ENCODE measurements around the gene NPW. TPM values are rescaled to one million over a fixed set of nuclear protein-coding genes. Genes with fewer than 3 reads are reported as not detected.

The NPW gene
- total RNA-seq, 1 experiment from 2014 or later: not detected

DNA sequence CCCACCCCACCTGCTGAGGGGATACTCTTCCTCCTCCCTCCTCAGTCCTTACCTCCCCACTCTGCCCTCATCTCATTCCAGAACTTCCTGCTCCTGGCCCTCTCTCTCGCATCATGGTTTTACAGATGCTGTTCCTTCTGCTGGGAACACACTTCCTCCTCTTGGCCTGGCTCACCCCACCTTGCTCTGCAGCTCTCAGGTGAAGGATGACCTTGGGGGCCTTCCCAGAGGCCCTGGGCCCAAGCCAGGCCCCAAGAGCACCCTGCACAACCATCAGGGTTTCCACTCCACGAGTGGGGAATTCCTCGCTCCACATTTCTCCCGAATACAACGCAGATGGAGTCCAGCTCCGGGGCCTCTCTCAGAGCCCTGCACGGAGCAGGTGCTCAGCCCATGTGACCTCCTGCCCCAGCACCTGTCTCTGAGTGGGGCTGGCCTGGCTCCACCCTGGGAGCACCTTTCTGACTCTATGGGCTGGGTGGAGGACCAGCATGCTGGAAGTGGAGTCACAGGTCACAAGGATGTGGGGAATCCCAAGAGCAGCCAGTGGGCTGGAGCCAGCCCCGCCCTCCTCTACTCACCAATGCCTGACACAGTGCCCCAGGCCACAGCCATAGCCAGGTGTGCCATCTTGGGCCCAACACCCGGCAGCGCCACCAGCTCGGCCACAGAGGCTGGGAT, 23.5 kb downstream of the NPW start:
- DNase-seq (ENCODE audit: low spot score): no peak
- in situ Hi-C loops (cut with HindIII; ENCODE audit: low sequenced_read_pairs): no loop called here

DNA sequence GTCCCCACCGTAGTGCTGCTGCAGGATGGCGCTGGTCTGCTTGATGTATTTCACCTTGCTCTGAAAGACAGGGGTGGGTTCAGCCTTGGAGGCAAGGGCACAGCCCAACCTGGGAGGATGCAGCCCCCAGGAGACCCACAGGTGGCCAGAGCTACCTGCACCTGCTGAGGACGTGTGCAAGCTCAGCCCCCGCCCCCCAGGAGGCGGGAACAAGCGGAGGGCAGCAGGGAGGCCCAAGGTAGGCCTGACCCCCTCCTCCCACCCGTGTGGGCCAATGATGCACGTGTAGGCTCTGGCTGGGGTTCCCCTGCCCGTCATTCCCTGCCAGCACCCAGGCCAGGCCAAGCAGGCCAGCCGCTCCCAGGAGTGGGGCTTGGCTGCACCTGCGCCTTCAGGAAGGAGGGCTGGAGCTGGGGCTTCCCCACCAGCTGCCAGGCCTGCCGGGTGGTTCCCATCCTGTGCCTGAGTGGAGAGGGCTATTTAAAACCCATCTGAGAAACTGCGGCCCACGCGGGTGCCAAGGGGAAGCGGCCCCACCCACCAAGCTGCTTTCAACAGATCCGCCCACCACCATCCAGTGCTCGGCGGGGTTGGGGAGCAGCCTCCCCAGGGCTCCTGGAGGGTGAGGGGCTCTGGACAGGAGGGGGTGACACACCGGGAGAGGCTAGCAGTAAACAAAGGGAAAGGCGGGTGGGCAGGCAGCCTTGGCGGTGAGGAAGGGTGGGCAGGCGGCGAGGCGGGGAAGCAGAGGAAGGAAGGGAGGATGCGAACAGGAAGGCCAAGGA, 24.3 kb downstream of the NPW start:
- in situ Hi-C loops (cut with HindIII; ENCODE audit: low sequenced_read_pairs): no loop called here
- DNase-seq (ENCODE audit: low spot score): peak; percentile 47

DNA sequence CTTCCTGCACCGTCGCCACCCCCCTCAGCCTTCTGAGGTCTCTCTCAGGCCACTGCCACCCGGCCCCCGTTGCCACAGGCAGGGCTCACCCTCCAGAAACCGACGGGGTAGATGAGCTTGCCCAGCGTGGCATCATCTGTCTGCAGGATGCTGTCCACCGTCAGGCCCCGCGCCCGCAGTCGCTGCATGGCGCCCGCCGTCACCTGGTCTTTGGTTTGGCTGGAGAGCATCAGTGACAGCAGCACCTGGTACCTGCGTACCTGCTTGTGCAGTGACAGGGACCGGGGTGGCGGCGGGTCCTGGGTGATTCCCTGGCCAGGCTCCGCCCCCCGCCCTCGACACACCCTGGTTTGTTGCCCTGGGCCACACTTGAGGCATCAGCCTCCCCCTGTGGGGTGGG, 25.0 kb downstream of the NPW start:
- in situ Hi-C loops (cut with HindIII; ENCODE audit: low sequenced_read_pairs): no loop called here

DNA sequence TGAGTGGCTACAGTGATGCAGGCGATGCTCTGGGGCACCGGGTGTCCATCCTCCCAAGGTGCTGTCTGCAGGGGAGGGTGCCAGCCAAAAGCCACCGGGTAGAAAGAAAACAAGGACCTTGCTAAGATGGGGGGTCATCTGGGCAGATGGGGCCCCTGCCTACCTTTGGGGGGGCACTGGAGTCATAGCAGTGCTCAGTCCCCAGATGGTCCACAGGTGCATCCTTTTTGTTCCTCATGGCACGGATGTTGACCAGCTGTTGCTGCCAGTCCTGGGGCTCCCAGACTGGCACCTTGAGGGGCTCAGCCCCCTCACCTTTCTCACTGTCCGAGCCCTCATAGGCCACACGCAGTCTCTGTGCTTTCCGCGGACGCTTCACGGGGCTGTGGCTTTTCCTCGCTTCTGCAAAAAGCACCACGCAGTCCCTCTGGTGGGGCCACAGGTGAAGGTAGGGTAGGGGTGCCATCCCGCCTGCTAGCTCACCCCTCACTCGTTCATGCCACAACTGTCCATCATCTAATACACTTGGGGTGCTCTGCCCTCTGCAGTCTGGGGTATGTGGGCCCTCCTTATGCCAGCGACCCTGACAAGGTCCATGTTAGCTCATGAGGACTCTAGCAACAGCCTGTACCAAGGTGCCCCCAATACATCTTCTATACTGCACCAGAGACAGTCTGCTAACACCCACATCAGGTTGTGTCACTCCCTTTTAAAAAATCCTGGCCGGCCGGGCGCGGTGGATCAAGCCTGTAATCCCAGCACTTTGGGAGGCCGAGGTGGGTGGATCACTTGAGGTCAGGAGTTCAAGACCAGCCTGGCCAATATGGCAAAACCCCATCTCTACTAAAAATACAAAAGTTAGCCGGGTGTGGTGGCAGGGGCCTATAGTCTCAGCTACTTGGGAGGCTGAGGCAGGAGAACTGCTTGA, 26.6 kb downstream of the NPW start:
- in situ Hi-C loops (cut with HindIII; ENCODE audit: low sequenced_read_pairs): no loop called here
- no peak for DNase-seq (ENCODE audit: low spot score)

More for the DNA sequence above, 25.0 kb downstream of the NPW start:
- no peak for DNase-seq (ENCODE audit: low spot score)

DNA sequence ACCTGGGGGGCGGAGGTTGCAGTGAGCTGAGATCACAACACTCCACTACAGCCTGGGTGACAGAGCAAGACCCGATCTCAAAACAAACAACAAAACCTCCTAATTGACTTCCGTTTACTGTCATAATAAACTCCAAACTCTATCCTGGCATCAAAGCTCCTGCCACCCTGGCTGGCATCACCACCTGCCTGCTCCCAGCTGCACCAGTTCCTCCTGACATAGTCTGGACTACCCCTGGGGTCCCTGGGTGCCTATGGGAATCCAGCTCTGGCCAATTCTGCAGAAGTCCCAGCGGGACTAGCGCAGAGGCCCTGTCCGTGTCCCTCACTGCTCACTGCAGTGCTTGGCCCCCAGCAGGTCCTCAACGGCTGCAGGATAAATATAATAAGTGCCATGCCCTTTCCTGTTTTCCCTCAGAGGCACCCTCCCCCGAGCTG, 27.3 kb downstream of the NPW start:
- no peak for DNase-seq (ENCODE audit: low spot score)
- in situ Hi-C loops (cut with HindIII; ENCODE audit: low sequenced_read_pairs): no loop called here

DNA sequence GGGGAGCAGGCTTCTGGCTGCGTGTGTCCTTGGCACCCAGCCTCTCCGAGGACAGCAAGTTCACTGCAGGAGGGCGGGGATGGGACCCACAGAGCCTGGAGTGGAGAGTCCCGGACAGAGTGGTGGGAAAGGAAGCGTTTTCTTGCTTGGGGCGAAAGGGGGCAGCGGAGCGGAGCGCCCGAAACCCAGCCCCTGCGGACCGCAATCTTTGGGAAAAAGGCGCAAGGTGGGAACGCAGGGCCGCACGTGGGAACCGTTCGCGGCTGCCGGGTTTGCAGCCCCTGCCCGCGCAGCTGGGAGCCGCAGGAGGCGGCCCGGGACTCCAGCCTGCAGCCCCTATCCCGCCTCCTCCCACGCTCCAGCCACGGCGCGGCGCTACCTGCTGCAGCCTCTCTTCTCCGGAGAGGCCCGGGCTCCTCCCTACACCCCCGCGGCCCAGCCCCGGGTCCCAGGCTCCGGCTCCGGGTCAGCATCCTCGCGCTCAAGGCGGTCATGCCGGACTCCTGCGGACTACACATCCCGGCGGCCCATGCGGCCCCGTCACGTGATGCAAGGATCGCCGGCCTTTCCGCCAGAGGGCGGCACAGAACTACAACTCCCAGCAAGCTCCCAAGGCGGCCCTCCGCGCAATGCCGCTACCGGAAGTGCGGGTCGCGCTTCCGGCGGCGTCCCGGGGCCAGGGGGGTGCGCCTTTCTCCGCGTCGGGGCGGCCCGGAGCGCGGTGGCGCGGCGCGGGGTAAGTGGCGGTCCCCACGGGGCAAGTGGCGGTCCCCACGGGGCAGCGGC, 27.9 kb downstream of the NPW start, which contains the start of the genes NTHL1 and TSC2:
Gene NTHL1 (minus strand): TSS at position 505 of the 786 bp plus-strand sequence. CDS start 11 bp downstream, at position 494.
Gene TSC2 (plus strand): TSS at position 656 of the 786 bp plus-strand sequence. CDS start 631 bp downstream, outside the sequence.
- peak; percentile 95 for DNase-seq (ENCODE audit: low spot score)
- in situ Hi-C loops (cut with HindIII; ENCODE audit: low sequenced_read_pairs): no loop called here

DNA sequence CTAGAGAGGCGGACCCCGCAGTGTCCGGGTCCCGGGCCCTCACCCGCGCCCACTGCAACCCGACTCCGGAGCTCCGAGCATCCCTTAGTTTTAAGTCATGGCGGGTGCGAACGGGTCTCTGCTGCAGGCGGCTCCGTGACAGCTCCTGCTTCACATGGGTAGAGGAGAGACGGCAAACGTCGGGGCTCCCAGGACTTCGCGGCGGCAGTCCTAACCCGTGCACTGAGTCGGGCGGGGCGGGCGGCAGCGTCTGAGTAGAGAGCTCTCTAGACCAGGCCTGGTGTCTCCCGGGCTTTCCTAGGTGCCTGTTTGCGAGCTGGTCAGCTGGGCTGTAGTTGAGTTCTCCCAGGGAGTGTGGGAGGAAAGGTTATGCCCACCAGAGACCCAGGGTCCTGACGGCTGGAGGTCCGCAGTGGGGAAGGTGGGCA, 28.5 kb downstream of the NPW start:
- no peak for DNase-seq (ENCODE audit: low spot score)
- in situ Hi-C loops (cut with HindIII; ENCODE audit: low sequenced_read_pairs): no loop called here

DNA sequence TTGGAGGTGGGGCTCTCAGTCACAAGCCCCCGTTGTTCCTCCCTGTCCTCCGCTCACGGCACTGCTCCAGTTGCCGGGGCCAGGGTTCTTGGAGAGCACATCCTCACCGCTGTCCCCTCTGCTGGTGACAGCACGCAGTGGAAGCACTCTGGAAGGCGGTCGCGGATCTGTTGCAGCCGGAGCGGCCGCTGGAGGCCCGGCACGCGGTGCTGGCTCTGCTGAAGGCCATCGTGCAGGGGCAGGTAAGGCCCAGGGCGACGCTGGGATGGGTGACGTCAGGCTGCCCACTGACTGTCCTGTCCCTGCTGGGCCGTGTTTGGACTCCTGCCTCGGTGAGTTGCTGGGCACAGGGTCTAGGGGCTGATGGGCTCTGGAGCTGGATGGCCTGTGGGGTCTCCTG, 33.6 kb downstream of the NPW start:
- no peak for DNase-seq (ENCODE audit: low spot score)
- in situ Hi-C loops (cut with HindIII; ENCODE audit: low sequenced_read_pairs): no loop called here

DNA sequence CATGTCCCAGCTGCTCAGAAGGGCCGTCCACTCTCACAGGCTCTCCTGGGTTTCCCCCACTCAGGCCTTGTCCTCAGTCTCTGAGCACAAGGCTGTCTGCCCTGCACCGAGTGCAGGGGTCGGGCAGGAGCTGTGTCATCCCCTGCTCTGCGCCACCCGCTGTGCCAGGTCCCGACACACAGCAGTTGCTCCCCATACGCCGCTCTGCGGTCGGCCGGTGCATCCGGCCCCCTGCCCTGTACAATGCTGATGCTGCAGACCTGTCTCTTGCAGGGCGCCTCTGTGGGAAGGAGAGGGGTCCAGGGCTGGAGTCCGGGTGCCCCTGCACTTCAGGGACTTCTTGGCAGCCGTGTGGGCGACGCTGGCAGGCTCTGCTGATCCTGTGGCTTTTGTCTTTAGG, 34.3 kb downstream of the NPW start:
- no peak for DNase-seq (ENCODE audit: low spot score)
- in situ Hi-C loops (cut with HindIII; ENCODE audit: low sequenced_read_pairs): no loop called here

DNA sequence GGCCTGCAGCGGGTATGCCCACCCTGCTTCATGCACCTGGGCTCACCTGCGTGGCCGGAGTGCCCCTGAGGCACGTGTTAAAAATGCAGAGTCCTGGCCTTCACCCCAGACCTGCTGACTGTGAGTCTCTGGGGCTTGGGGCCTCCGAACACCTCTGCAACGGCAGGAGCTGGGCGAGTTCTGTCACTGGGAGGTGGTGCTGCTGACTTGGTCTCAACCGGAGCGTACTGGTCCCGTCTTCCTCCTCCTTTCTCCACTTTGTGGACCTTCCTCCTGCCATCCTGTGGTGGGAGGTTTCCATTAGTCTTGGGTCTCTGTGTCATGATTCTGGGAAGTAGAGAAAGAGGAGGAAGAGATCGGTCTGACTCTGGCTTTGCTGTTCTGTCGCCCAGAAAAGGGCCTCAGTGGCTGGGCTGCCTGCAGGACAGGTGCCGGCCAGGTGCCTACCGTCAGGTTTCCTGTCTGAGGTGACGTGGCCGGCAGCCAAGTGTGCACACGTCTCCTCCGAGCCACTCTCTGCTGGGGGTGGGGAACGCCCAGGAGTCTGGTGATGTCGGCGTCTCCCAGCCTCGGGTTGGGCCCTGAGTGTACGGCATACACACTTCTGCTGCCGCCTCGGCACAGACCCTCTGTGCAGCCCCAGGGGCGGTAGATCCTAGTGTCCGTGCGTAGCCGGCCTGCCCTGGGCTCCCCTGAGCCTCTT, 35.1 kb downstream of the NPW start:
- in situ Hi-C loops (cut with HindIII; ENCODE audit: low sequenced_read_pairs): no loop called here

DNA sequence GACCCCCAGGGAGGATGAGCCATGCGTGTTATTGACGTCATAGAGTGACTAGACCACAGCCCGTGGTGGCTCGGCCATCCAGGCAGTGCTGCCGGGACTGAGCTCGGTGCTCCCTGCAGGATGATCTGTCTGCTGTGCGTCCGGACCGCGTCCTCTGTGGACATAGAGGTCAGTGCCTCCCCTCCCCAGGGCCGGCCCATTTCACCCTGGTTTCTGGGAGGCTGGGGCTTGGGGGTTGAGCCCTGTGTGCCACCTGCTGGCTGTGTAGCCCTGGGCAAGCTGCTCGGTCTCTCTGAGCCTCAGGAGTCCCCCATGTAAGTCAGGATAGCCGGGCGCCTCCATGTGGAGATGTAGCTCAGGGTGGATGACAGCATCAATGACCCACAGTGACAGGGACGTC, 36.5 kb downstream of the NPW start:
- DNase-seq (ENCODE audit: low spot score): no peak
- in situ Hi-C loops (cut with HindIII; ENCODE audit: low sequenced_read_pairs): no loop called here

More for the DNA sequence above, 35.1 kb downstream of the NPW start:
- no peak for DNase-seq (ENCODE audit: low spot score)

DNA sequence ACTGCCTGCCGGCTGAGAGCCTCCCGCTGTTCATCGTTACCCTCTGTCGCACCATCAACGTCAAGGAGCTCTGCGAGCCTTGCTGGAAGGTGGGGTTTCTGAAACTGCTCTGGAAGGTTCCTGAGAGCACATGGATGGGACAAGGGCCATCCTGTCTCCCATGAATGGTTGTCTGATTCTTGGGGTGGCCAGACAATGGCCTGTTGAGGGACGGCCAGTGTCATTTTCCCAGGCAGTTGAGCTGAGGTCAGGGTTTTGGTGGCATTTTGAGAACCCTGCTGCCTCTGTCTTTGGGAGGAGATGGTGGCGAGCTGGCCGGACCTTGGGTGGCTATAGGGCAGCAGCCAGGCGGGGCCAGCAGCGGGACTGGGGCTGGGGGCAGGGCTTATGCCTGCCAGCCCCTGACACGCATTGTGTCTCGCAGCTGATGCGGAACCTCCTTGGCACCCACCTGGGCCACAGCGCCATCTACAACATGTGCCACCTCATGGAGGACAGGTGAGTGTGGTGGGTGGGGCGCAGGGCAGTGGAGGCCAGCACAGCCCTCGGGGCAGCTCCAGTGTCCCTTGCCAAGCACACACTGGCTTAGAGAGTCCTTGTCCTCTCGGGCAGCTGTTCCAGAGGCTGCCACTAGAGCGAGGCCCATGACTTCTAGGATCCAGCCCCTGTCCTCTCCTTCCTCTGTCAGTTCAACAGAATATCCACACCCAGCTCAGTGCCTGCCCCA, 37.3 kb downstream of the NPW start:
- in situ Hi-C loops (cut with HindIII; ENCODE audit: low sequenced_read_pairs): no loop called here
- no peak for DNase-seq (ENCODE audit: low spot score)

DNA sequence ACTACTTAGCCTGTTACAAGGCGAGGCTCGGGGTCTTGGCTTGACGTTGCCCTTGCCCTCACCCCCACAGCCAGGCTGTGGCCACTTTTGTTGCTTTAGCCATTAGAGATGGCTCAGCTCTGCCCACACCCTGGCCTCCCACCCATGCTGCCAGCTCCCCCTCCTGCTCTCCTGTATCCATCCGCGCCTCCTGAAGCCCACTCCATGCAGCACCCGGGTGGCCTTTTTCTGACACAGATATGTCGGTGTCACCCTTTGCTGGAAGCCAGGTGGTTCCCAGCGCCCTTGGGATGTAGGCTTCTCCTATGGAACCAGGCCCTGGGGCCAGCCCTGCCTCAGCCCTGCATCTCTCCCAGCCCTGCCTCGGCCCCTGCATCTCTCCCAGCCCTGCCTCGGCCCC, 37.9 kb downstream of the NPW start:
- DNase-seq (ENCODE audit: low spot score): no peak
- in situ Hi-C loops (cut with HindIII; ENCODE audit: low sequenced_read_pairs): no loop called here

DNA sequence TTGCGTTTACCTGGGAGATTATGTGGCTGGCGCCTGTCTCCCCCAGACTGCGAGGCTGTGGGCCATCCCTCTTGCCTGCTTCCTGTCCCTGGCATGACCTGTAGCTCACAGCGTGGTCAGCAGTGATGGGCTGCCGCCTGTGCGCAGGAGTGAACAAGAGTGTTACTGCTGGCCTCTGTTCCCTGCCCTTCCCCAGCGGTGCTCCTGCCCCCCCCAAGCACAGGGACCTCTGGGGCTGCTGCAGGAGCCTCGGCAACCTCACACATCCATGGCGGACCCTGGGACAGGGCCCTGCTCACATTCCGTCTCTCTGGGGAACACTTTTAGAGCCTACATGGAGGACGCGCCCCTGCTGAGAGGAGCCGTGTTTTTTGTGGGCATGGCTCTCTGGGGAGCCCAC, 38.8 kb downstream of the NPW start:
- no peak for DNase-seq (ENCODE audit: low spot score)
- in situ Hi-C loops (cut with HindIII; ENCODE audit: low sequenced_read_pairs): no loop called here

DNA sequence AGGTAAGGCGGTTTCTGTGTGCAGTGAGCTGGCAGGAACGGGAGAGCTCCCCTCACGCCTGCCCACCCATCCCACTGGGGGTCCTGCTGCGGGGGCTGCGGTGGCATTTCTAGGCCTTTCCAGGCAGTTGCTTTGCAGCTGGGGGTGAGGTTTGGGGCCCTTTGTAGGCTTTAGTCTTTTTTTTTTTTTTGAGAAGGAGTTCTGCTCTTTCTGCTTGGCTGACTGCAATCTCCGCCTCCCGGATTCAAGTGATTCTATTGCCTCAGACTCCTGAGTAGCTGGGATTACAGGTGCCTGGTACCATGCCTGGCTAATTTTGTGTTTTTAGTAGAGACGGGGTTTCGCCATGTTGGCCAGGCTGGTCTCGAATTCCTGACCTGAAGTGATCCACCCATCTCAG, 39.3 kb downstream of the NPW start:
- in situ Hi-C loops (cut with HindIII; ENCODE audit: low sequenced_read_pairs): no loop called here
- no peak for DNase-seq (ENCODE audit: low spot score)

DNA sequence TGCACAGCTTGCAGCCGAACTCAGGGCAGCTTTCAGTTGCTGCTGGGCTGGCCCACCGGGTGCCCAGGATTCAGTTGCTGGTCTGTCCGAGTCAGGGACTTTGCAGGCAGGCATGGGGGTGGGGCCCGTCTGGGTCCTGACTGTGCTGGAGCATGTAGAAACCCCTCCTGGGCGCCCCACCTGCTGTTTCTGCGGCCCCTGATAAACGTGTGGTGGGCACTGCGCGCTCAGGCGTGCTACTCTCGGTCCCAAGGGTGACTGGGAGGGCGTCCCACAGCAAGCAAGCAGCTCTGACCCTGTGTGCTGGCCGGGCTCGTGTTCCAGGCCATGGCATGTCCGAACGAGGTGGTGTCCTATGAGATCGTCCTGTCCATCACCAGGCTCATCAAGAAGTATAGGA, 40.8 kb downstream of the NPW start:
- in situ Hi-C loops (cut with HindIII; ENCODE audit: low sequenced_read_pairs): no loop called here
- DNase-seq (ENCODE audit: low spot score): no peak

DNA sequence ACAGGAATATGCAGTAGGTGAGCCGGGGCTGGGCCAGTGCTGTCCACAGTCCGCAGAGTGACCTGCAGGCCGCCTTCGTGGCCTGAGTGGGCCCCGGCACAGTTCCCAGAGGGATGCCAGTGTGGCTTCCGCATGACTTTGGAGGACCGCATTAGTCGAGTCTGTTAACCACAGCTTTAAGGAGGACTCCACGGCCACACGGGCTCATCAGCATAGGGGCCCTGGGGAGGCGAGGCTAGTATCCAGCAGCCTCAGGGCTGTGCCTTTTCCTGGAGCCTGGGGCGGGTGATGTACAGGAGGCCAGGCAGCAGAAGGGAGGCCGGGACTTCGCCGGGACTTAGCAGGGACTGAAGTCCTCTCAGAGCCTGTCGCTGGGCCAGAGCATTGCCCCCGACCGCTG, 41.4 kb downstream of the NPW start:
- in situ Hi-C loops (cut with HindIII; ENCODE audit: low sequenced_read_pairs): no loop called here

DNA sequence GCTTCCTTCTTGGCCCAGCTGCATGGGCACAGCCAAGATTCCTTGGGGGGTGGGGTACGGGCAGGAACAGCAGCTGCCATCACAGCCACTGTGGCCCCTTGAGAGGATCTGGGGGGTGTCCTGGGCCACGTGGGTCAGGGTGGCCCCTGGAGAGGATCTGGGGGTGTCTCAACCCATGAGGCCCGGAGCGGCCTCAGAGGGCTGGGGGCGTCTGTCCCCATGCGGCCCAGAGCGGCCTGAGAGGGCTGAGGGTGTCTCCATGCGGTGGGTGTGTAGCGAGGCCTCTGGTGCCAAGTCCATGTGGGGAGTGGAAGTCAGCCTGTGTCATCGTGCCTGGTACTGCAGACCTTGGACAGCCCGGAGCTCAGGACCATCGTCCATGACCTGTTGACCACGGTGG, 41.9 kb downstream of the NPW start:
- DNase-seq (ENCODE audit: low spot score): no peak
- in situ Hi-C loops (cut with HindIII; ENCODE audit: low sequenced_read_pairs): no loop called here

More for the DNA sequence above, 41.4 kb downstream of the NPW start:
- DNase-seq (ENCODE audit: low spot score): no peak

All from G401 (cell line).